HG03342 (cell line): ENCODE measurements around the gene COMP.

Source experiments
- ATAC-seq: cut with Tn5 transposase; IDR thresholded peaks from one replicate; pipeline ENCODE4 v1.9.1; 2021; ENCODE audit warnings: mild to moderate bottlenecking, moderate library complexity; ENCODE audit not compliant: unreplicated experiment

COMP gene

GRCh38 chr19:18804139-18804601 is 13.1 kb upstream of the COMP start:
- no peak for ATAC-seq

- no peak for ATAC-seq
Measured at GRCh38 chr19:18803550-18804138, 12.5 kb upstream of the COMP start.

GRCh38 chr19:18802354-18802753 is 11.2 kb upstream of the COMP start:
- ATAC-seq: no peak

- ATAC-seq: no peak
Measured at GRCh38 chr19:18800636-18801035, 9.5 kb upstream of the COMP start.

GRCh38 chr19:18800079-18800478 is 9.0 kb upstream of the COMP start:
- no peak for ATAC-seq

GRCh38 chr19:18799389-18799970 is 8.4 kb upstream of the COMP start:
- no peak for ATAC-seq

- ATAC-seq: no peak
Measured at GRCh38 chr19:18798384-18799352, 7.6 kb upstream of the COMP start.

- no peak for ATAC-seq
Measured at GRCh38 chr19:18796239-18796638, 5.1 kb upstream of the COMP start.

GRCh38 chr19:18795540-18795939 is 4.4 kb upstream of the COMP start:
- ATAC-seq: no peak

- no peak for ATAC-seq
Measured at GRCh38 chr19:18794692-18795091, 3.6 kb upstream of the COMP start.

- ATAC-seq: no peak
Measured at GRCh38 chr19:18794029-18794313, 2.9 kb upstream of the COMP start.

- no peak for ATAC-seq
Measured at GRCh38 chr19:18793144-18794028, 2.3 kb upstream of the COMP start.

- ATAC-seq: no peak
Measured at GRCh38 chr19:18792661-18793060, 1.6 kb upstream of the COMP start.

GRCh38 chr19:18791315-18791678 is 192 bp upstream of the COMP start:
- no peak for ATAC-seq

GRCh38 chr19:18789883-18790565 is 1.1 kb downstream of the COMP start:
- ATAC-seq: no peak

- no peak for ATAC-seq
Measured at GRCh38 chr19:18789422-18789869, 1.7 kb downstream of the COMP start.

GRCh38 chr19:18788529-18789421 is 2.3 kb downstream of the COMP start:
- ATAC-seq: no peak

- no peak for ATAC-seq
Measured at GRCh38 chr19:18785179-18786124, 5.7 kb downstream of the COMP start.
